ENCODE data around the gene ADAT1.

DNA sequence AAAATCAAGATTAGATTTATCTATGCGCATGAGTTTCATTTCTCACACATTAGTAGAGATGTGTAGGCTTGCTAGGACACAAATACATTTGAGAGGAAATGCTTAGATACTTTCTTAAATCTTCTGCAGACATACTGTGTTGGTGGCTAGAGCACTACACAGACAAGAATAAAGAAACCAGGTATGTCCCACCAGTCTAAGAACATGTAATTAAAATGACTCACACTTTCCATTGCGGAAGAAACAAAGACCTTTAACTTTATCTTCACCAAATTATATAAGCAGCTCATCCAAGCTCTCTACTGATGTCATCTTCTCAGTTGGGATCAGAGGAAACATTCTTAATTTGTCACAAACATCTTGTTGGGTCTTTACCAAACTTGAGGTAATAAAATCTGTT is 44.4 kb downstream of the ADAT1 start:
- no peak for TF ChIP-seq POLR2A (IDR thresholded peaks at IDR 0.05)
- TF ChIP-seq, protein P1, sequence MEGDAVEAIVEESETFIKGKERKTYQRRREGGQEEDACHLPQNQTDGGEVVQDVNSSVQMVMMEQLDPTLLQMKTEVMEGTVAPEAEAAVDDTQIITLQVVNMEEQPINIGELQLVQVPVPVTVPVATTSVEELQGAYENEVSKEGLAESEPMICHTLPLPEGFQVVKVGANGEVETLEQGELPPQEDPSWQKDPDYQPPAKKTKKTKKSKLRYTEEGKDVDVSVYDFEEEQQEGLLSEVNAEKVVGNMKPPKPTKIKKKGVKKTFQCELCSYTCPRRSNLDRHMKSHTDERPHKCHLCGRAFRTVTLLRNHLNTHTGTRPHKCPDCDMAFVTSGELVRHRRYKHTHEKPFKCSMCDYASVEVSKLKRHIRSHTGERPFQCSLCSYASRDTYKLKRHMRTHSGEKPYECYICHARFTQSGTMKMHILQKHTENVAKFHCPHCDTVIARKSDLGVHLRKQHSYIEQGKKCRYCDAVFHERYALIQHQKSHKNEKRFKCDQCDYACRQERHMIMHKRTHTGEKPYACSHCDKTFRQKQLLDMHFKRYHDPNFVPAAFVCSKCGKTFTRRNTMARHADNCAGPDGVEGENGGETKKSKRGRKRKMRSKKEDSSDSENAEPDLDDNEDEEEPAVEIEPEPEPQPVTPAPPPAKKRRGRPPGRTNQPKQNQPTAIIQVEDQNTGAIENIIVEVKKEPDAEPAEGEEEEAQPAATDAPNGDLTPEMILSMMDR (IDR thresholded peaks at IDR 0.05) = no peak
